ENCODE data around the gene FAM83E.

Gene FAM83E

DNA sequence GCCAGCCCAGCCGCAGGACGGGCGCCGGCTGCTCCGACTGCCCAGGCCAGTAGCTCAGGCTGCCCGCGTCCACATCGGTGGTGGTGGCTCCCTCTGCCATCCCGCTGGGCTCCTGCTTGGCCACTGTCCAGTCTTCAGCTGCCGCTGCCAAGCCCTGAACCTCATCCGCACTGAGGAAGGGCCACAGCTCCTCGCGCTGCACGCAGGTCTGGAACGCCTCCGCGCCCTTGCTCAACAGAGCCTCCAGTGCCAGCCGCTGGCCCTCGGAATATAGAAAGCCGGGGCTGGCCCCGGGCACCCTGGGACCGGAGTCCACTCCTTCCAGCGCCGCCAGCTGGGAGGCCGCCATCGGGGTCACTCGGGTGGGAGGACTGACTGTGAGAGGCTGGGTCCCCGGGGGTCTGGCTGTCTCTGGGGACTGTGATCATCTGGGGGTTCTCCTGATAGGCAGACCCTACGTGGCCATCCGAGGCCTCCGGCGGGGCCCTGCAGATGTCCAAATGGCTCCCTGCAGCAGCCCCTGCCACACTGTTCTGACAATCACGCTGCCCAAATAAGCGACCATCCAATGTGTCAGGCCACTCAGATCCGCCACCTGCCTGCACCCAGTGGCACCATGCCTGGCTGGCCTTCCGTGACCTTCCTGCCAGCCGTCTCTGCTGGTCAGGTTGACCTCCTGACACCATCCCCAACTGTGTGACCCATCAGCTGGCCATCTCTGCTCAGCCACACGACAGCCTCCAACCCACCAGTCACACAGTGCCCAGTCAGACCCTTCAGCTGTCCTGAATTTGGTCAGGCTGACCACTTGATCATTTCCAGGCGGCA lies 1.6 kb downstream of the FAM83E start:
- no peak for DNase-seq (ENCODE audit: low read depth in 4 of 4, low spot score in 1 of 4)

DNA sequence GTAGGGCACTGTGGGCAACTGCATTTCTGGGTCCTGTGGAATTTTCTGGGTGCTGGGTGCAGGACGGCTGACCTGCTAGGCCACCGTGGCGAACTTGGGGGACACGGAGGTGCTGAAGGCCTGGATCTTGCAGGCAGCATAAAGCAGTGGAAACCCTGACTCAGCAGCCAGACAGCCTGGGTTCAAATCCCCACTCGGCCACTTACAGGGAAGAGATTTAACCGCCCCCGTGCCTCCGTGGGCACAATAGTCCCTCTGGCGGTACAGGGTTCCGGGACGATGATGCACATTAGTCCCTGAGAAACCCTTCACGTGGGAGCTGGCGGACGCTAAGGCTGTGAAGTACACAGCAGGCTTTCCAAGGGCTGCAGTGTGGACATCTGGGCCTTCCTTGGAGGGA lies 3.0 kb downstream of the FAM83E start:
- DNase-seq (ENCODE audit: low read depth in 4 of 4, low spot score in 1 of 4), result no peak

- no peak for DNase-seq (ENCODE audit: low read depth in 4 of 4, low spot score in 1 of 4)
Measured at GRCh38 chr19:48609571-48610108, 5.2 kb downstream of the FAM83E start.

DNA sequence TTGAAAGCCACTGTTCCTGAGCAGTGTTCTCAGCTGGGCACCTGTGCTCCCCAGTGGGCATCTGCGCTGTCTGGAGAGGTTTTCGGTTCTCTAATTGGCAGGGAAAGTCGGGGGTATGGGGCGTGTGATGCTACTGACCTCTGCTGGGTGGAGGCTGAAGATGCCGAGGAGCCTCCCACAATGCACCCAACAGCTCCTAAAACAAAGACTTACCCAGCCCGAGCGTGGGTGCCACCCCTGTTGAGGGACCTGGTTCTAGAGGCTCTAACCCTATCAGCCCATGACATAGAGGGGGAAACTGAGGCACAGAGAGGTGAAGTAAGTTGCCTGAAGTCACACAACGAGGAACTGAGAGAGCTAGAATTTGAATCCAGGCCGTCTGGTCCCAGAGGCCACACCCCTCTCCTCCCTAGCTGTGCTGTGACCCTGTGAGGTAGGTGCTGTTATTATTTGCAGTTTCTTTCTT lies 6.0 kb downstream of the FAM83E start:
- DNase-seq (ENCODE audit: low read depth in 4 of 4, low spot score in 1 of 4), result no peak

GRCh38 chr19:48607359-48607755 lies 7.5 kb downstream of the FAM83E start:
- no peak for DNase-seq (ENCODE audit: low read depth in 4 of 4, low spot score in 1 of 4)

DNA sequence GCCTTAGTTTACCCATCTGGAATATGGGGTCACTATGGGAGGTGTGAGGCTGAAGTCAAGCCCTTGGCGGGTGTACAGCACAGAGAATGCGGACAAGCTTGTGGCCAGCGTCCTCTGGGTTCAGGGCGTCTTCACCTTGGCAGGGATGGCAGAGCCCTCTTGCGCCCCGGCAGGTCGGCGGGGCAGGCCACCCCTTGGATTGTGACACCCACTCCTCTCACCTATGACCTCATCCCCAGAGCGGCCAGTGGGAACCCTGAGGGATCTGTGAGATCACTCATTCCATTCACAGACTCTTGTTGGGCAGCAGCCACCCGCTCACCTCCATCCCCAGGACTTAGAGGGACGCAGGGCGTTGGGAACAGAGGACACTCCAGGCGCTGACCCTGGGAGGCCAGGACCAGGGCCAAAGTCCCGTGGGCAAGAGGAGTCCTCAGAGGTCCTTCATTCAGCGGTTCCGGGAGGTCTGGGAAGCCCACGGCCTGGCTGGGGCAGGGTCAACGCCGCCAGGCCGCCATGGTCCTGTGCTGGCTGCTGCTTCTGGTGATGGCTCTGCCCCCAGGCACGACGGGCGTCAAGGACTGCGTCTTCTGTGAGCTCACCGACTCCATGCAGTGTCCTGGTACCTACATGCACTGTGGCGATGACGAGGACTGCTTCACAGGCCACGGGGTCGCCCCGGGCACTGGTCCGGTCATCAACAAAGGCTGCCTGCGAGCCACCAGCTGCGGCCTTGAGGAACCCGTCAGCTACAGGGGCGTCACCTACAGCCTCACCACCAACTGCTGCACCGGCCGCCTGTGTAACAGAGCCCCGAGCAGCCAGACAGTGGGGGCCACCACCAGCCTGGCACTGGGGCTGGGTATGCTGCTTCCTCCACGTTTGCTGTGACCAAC lies 8.2 kb downstream of the FAM83E start, which contains the start of gene SPACA4:
SPACA4 (plus strand) TSS at position 280 of the 896 bp plus-strand sequence; CDS start at position 517, 237 bp downstream.
- DNase-seq (ENCODE audit: low read depth in 4 of 4, low spot score in 1 of 4), result no peak

DNA sequence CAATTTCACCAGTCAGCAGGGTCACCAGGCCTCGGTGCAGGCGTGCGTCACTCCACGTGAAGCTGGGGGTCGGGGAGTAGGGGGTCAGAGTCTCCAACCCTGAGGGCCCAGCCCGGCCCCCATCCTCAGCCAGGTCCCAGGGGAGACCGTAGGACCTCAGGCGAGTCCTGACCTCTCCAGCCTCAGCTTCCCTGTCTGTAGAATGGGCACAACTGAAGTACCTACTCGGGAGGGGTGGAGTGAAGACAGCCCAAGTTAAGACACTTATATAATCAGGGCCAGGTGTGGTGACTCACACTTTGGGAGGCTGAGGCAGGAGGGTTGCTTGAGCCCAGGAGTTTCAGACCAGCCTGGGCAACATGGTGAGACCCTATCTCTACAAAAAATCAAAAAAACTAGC lies 11.0 kb downstream of the FAM83E start:
- no peak for DNase-seq (ENCODE audit: low read depth in 4 of 4, low spot score in 1 of 4)

GRCh38 chr19:48603449-48603848 lies 11.4 kb downstream of the FAM83E start:
- no peak for DNase-seq (ENCODE audit: low read depth in 4 of 4, low spot score in 1 of 4)

GRCh38 chr19:48603001-48603400 lies 11.9 kb downstream of the FAM83E start:
- DNase-seq (ENCODE audit: low read depth in 4 of 4, low spot score in 1 of 4), result no peak

GRCh38 chr19:48600679-48601417 lies 14.0 kb downstream of the FAM83E start:
- no peak for DNase-seq (ENCODE audit: low read depth in 4 of 4, low spot score in 1 of 4)

- DNase-seq (ENCODE audit: low read depth in 4 of 4, low spot score in 1 of 4), result no peak
Measured at GRCh38 chr19:48598996-48599700, 15.7 kb downstream of the FAM83E start.

- no peak for DNase-seq (ENCODE audit: low read depth in 4 of 4, low spot score in 1 of 4)
Measured at GRCh38 chr19:48596679-48597465, 18.0 kb downstream of the FAM83E start.

- no peak for DNase-seq (ENCODE audit: low read depth in 4 of 4, low spot score in 1 of 4)
Measured at GRCh38 chr19:48596237-48596636, 18.6 kb downstream of the FAM83E start.

- DNase-seq (ENCODE audit: low read depth in 4 of 4, low spot score in 1 of 4), result no peak
Measured at GRCh38 chr19:48595833-48596232, 19.0 kb downstream of the FAM83E start.

GRCh38 chr19:48595171-48595570 lies 19.7 kb downstream of the FAM83E start:
- DNase-seq (ENCODE audit: low read depth in 4 of 4, low spot score in 1 of 4), result no peak

DNA sequence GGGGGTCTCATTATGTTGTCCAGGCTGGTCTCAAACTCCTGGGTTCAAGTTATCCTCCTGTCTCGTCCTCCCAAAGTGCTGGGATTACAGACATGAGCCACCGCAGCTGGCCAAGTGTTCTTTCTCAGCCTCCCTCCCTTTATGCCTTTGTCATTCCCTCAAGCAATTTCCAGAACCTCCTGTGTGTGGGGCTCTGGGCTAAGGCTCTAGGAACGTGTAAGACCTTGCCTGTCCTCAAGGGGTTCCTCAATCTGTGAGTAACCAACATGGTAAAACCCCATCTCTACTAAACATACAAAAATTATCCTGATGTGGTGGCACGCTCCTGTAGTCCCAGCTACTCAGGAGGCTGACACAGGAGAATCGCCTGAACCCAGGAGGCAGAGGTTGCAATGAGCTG lies 23.9 kb downstream of the FAM83E start:
- DNase-seq (ENCODE audit: low read depth in 4 of 4, low spot score in 1 of 4), result no peak

DNA sequence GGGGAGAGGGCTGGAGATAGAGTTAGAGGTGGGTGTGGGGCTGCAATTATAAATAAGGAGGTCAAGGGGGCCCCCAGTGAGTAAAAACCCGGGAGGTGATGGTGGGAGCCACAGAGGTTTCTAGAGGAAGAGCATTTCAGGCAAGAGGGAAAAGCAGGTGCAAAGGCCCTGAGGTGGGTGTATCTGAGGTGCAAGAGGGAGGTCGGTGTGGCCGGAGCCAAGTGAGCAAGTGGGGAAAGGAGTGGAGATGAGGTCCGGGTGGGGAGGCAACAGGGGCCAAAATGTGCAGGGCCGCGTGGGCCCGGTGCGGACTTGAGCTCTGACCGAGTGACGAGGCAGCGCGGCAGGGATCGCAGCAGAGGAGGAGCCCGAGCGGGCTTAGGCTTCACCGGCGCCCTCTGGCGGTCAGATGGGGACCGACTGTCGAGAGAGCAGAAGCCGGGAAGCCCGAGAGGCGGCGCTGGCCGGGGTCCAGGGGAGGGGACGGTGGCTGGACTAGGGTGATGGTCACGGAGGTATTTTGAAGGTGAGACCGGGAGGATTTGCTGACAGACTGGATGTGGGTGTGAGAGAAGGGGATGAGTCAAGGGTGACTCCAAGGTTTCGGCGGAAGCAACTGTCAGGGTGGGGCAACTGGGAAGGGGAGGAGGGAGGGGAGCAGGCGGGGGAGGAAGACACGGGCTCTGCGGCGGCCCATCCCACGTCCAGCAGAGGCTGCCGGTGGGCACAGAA lies 26.0 kb downstream of the FAM83E start:
- DNase-seq (ENCODE audit: low read depth in 4 of 4, low spot score in 1 of 4), result peak; percentile 74 to 83 (median 76)

DNA sequence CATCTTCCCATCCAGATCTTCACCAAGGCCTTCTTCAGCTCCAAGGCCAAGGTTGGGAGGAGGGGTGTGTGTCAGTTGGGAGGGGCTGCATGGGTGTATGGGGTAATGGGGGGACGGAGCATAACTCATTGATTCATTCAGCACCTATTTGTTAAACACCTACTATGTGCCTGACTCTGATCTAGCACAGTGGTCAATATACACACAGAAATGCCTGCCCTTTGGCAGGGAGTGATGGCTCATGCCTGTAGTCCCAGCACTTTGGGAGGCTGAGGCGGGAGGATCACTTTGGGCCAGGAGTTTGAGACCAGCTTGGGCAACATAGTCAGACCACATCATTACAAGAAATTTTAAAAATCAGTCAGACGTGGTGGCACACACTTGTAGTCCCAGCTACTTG lies 27.5 kb downstream of the FAM83E start:
- DNase-seq (ENCODE audit: low read depth in 4 of 4, low spot score in 1 of 4), result no peak

DNA sequence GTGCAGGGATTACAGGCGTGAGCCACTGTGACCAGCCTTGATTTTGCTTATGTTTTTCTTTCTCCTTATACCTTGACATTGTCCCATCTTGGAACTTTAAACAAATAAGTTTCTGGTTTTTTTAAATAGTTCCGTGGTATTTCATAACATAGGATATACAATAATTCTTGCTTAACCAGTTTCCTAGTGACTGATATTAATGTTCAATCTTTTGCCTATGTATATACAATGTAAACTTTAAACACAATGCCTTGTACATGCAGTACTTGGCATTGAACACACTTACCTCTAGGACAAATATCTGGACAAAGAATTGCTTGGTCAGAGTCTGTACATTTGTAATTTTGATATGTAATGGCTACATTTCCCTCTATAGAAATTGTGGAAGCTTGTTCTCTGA lies 32.7 kb downstream of the FAM83E start:
- no peak for DNase-seq (ENCODE audit: low read depth in 4 of 4, low spot score in 1 of 4)

All from stimulated activated CD4-positive, alpha-beta T cell treated with anti-CD3 and anti-CD28 coated beads, Interleukin-1b, Interleukin-23, amount 100 ng/mL, for 24 hours (primary cell).